H9 (cell line): Measurements from ENCODE around the gene CUL2. TPM values are rescaled to one million over a fixed set of nuclear protein-coding genes. Genes with fewer than 3 reads are reported as not detected.

Experiments used
- DNase-seq: peaks from one replicate; pipeline ENCODE4 v3.0.0-alpha.2; 2017
- H2AFZ ChIP-seq: one replicate; pipeline ENCODE4 v1.6.1; 2013; ENCODE audit warnings: mild to moderate bottlenecking, low read length, control low read depth, moderate library complexity
- H2AK5ac ChIP-seq: 2 replicates; pipeline ENCODE4 v1.6.1; 2013; ENCODE audit warnings: low read length, control low read depth, mixed read lengths; ENCODE audit not compliant: insufficient read length
- H2BK120ac ChIP-seq: one replicate; pipeline ENCODE4 v1.6.1; 2013; ENCODE audit warnings: low read depth, mild to moderate bottlenecking, low read length, control low read depth, inconsistent platforms; ENCODE audit not compliant: poor library complexity, severe bottlenecking
- H2BK12ac ChIP-seq: 2 replicates; pipeline ENCODE4 v1.6.1; 2013; ENCODE audit warnings: low read length, control low read depth, mixed read lengths, low read depth; ENCODE audit not compliant: insufficient read length
- H2BK15ac ChIP-seq: 2 replicates; pipeline ENCODE4 v1.6.1; 2013; ENCODE audit warnings: low read depth, low read length, control low read depth
- H2BK20ac ChIP-seq: one replicate; pipeline ENCODE4 v1.6.1; 2013; ENCODE audit warnings: low read depth, mild to moderate bottlenecking, low read length, control low read depth, inconsistent platforms; ENCODE audit not compliant: poor library complexity, severe bottlenecking
- H2BK5ac ChIP-seq: 2 replicates; pipeline ENCODE4 v1.6.1; 2013; ENCODE audit warnings: low read length, control low read depth, mixed read lengths; ENCODE audit not compliant: insufficient read length
- H3K14ac ChIP-seq: 2 replicates; pipeline ENCODE4 v1.6.1; 2013; ENCODE audit warnings: low read length, control low read depth; ENCODE audit not compliant: insufficient read depth
- H3K18ac ChIP-seq: 2 replicates; pipeline ENCODE4 v1.6.1; 2013; ENCODE audit warnings: low read depth, mild to moderate bottlenecking, mixed read lengths, low read length, control low read depth; ENCODE audit not compliant: insufficient read length
- H3K23ac ChIP-seq: 2 replicates; pipeline ENCODE4 v1.6.1; 2013; ENCODE audit warnings: low read length, control low read depth, mixed read lengths, low read depth; ENCODE audit not compliant: insufficient read length
- H3K23me2 ChIP-seq: 2 replicates; pipeline ENCODE4 v1.6.1; 2013; ENCODE audit warnings: low read depth, mild to moderate bottlenecking, mixed read lengths, low read length, control low read depth; ENCODE audit not compliant: insufficient read length, poor library complexity, severe bottlenecking
- H3K27ac ChIP-seq: 2 replicates; pipeline ENCODE4 v1.5.1; 2013; ENCODE audit warnings: low read length, control low read depth, mixed read lengths, low read depth; ENCODE audit not compliant: insufficient read length
- H3K27me3 ChIP-seq: 2 replicates; pipeline ENCODE4 v1.6.1; 2013; ENCODE audit warnings: low read length, control low read depth, inconsistent platforms; ENCODE audit not compliant: insufficient read depth
- H3K4ac ChIP-seq: 2 replicates; pipeline ENCODE4 v1.6.1; 2013; ENCODE audit warnings: low read depth, mild to moderate bottlenecking, control low read depth, inconsistent platforms, low read length, moderate library complexity
- H3K4me1 ChIP-seq: 2 replicates; pipeline ENCODE4 v1.6.1; 2013; ENCODE audit warnings: low read length, control low read depth, inconsistent platforms; ENCODE audit not compliant: insufficient read depth
- H3K4me2 ChIP-seq: 2 replicates; pipeline ENCODE4 v1.6.1; 2013; ENCODE audit warnings: low read length, control low read depth, mixed read lengths; ENCODE audit not compliant: insufficient read length, insufficient read depth
- H3K56ac ChIP-seq: 2 replicates; pipeline ENCODE4 v1.6.1; 2013; ENCODE audit warnings: low read depth, mild to moderate bottlenecking, mixed read lengths, low read length, control low read depth; ENCODE audit not compliant: insufficient read length
- H3K79me1 ChIP-seq: 2 replicates; pipeline ENCODE4 v1.6.1; 2013; ENCODE audit warnings: low read depth, mild to moderate bottlenecking, moderate library complexity, low read length, control low read depth, inconsistent platforms; ENCODE audit not compliant: insufficient read depth, poor library complexity, severe bottlenecking
- H3K79me2 ChIP-seq: 2 replicates; pipeline ENCODE4 v1.6.1; 2013; ENCODE audit warnings: low read length, control low read depth, inconsistent platforms; ENCODE audit not compliant: insufficient read depth
- H3K9ac ChIP-seq: 2 replicates; pipeline ENCODE4 v1.6.1; 2013; ENCODE audit warnings: low read length, control low read depth, mixed read lengths; ENCODE audit not compliant: insufficient read length; ENCODE audit errors: extremely low read depth
- H3K9me3 ChIP-seq: one replicate; pipeline ENCODE4 v1.6.1; 2013; ENCODE audit warnings: low read depth, low read length, inconsistent platforms; ENCODE audit not compliant: control insufficient read depth
- H3T11ph ChIP-seq: one replicate; pipeline ENCODE4 v1.6.1; 2013; ENCODE audit warnings: mild to moderate bottlenecking, low read length, control low read depth, inconsistent platforms
- H4K20me1 ChIP-seq: one replicate; pipeline ENCODE4 v1.6.1; 2013; ENCODE audit not compliant: control insufficient read depth, insufficient read length, insufficient read depth
- H4K5ac ChIP-seq: 2 replicates; pipeline ENCODE4 v1.6.1; 2013; ENCODE audit warnings: low read depth, mild to moderate bottlenecking, mixed read lengths, low read length, control low read depth; ENCODE audit not compliant: insufficient read length
- H4K8ac ChIP-seq: replicated peaks from 2 replicates; pipeline ENCODE4 v1.6.1; 2013; ENCODE audit warnings: low read length, control low read depth, mixed read lengths, low read depth; ENCODE audit not compliant: insufficient read length
- H4K91ac ChIP-seq: 2 replicates; pipeline ENCODE4 v1.6.1; 2013; ENCODE audit warnings: low read depth, mild to moderate bottlenecking, moderate library complexity, mixed read lengths, low read length, control low read depth; ENCODE audit not compliant: insufficient read length
- H3K27ac Mint-ChIP-seq, 3 experiments: 2 replicates in 2 of 3; 3 replicates in 1 of 3; pipeline ENCODE4 v1.8.0; 2020 to 2021; ENCODE audit warnings: mixed read lengths in 3 of 3, mild to moderate bottlenecking in 1 of 3, moderate library complexity in 1 of 3
- H3K27me3 Mint-ChIP-seq: 2 replicates; pipeline ENCODE4 v1.8.0; 2021; ENCODE audit warnings: low read depth, mild to moderate bottlenecking, moderate library complexity, mixed read lengths
- H3K36me3 Mint-ChIP-seq, 3 experiments: 2 replicates in 2 of 3; 3 replicates in 1 of 3; pipeline ENCODE4 v1.8.0; 2020 to 2021; ENCODE audit warnings: low read depth in 3 of 3, mixed read lengths in 3 of 3; ENCODE audit not compliant: insufficient read depth in 1 of 3
- H3K4me1 Mint-ChIP-seq, 2 experiments: 2 replicates each; pipeline ENCODE4 v1.8.0; 2020; ENCODE audit warnings: mixed read lengths in 2 of 2
- H3K4me3 Mint-ChIP-seq, 2 experiments: 2 replicates in 1 of 2; 3 replicates in 1 of 2; pipeline ENCODE4 v1.8.0; 2020 to 2021; ENCODE audit warnings: mild to moderate bottlenecking in 2 of 2, mixed read lengths in 2 of 2, moderate library complexity in 1 of 2
- H3K9me3 Mint-ChIP-seq, 2 experiments: 2 replicates in 1 of 2; 3 replicates in 1 of 2; pipeline ENCODE4 v1.8.0; 2020; ENCODE audit warnings: mild to moderate bottlenecking in 2 of 2, mixed read lengths in 2 of 2, moderate library complexity in 1 of 2
- CTCF ChIP-seq: fragments of 200-600 bp; sonication (generic); conservative IDR thresholded peaks from 3 replicates; pipeline ENCODE4 v1.8.0; 2021; ENCODE audit warnings: antibody characterized with exemption, mild to moderate bottlenecking
- WGBS: extraction: QIAGEN DNeasy Blood & Tissue Kit; methylation state at CpG from one replicate; pipeline ENCODE4 v1.1.7; 2013; ENCODE audit warnings: missing lambda C conversion rate, low lambda C conversion rate, mixed read lengths; ENCODE audit not compliant: insufficient read length; ENCODE audit errors: extremely low coverage; 5-methylcytosine and 5-hydroxymethylcytosine counted together
- long read RNA-seq: library from polyadenylated mRNA; unstranded; transcript quantifications from one replicate; pipeline ENCODE4 v2.0.0, GENCODE V29; 2020
- total RNA-seq: library from RNA; stranded (reverse); gene quantifications from 2 replicates; pipeline ENCODE4 v1.2.1, GENCODE V29; 2021

CUL2 gene
- total RNA-seq = 43.3 and 43.5 TPM in 2 replicates
- long read RNA-seq, full-length matches to known transcripts = 229 of 301 reads
- long read RNA-seq, partial matches to known transcripts = 51 of 301 reads
- long read RNA-seq, other reads (novel, unspliced or antisense) = 21 of 301 reads

GRCh38 chr10:35090162-35090954 lies at the start of gene CUL2:
CUL2 (minus strand) TSS chr10:35090341; CDS start chr10:35071317, 19,024 bp downstream.
- DNase-seq = peak; percentile 92
- no peak within 1 kb of the TSS for H2BK20ac ChIP-seq
- H3K79me2 ChIP-seq = peaks cover 11% of the 10 kb centered on the region; the same call in 1 of the 2 replicates
- no peak within 1 kb of the TSS for H4K5ac ChIP-seq
- H3K27ac ChIP-seq = no peak within 1 kb of the TSS
- H3K23me2 ChIP-seq = peaks cover 3% of the 10 kb centered on the region
- no peak for TF ChIP-seq CTCF
- H3K56ac ChIP-seq = no peak within 1 kb of the TSS
- Mint-ChIP-seq H3K4me3 (peak within 1 kb of the TSS; percentile 91 to 97), H3K36me3 (peaks cover 3 to 11% (median 8%) of the 10 kb centered on the region in 3 experiments; a peak in 6 of 7 replicates), H3K9me3 (peaks cover 7 to 10% of the 10 kb centered on the region in 2 experiments), H3K27ac (peak within 1 kb of the TSS; percentile 66 to 95 (median 74); a peak in 6 of 7 replicates), H3K4me1 (peaks cover 15 to 18% of the 10 kb centered on the region in 2 experiments), H3K27me3 (no peaks in the 10 kb centered on the region; the same call in 1 of the 2 replicates)
- no peak within 1 kb of the TSS for H4K8ac ChIP-seq
- no peak within 1 kb of the TSS for H2BK15ac ChIP-seq
- H4K20me1 ChIP-seq = no peaks in the 10 kb centered on the region
- no peak within 1 kb of the TSS for H2BK12ac ChIP-seq
- peak within 1 kb of the TSS; percentile 55; the same call in 1 of the 2 replicates for H3K14ac ChIP-seq
- H4K91ac ChIP-seq = no peak within 1 kb of the TSS
- no peak within 1 kb of the TSS for H2AFZ ChIP-seq
- no peaks in the 10 kb centered on the region for H3K27me3 ChIP-seq
- no peak within 1 kb of the TSS for H2AK5ac ChIP-seq
- peak within 1 kb of the TSS; percentile 63 for H3K9ac ChIP-seq
- no peak within 1 kb of the TSS for H3T11ph ChIP-seq
- no peak within 1 kb of the TSS for H2BK5ac ChIP-seq
- WGBS = no CpG with 5 or more reads among the region's 59 CpGs
- peak within 1 kb of the TSS; percentile 90 for H3K4me2 ChIP-seq
- peaks cover 6% of the 10 kb centered on the region for H3K9me3 ChIP-seq
- H3K23ac ChIP-seq = no peak within 1 kb of the TSS
- no peak within 1 kb of the TSS for H2BK120ac ChIP-seq
- H3K4me1 ChIP-seq = no peaks in the 10 kb centered on the region
- H3K18ac ChIP-seq = peak within 1 kb of the TSS; percentile 53
- H3K79me1 ChIP-seq = no peaks in the 10 kb centered on the region
- H3K4ac ChIP-seq = no peak within 1 kb of the TSS
